ENCODE measurements around the gene NES. TPM values are rescaled to one million over a fixed set of nuclear protein-coding genes. Genes with fewer than 3 reads are reported as not detected.

Gene NES
- total RNA-seq, 4 donors from 2014 or later, result 59.9 to 65.3 (median 63.9) TPM

- DNase-seq (ENCODE audit: low spot score in 2 of 2), result no peak
- H3K27me3 ChIP-seq, result peaks cover 0 to 33% of the 10 kb centered on the region in 2 donors
- 83% methylated on average over 8 of the region's 8 CpGs for WGBS, 2 donors
- peaks cover 0 to 21% (median 0%) of the 10 kb centered on the region in 3 donors for H3K36me3 ChIP-seq
- no peak overlapping the region for H3K27ac ChIP-seq
- H3K9me3 ChIP-seq, result no peaks in the 10 kb centered on the region
- peaks cover 0 to 15% (median 9%) of the 10 kb centered on the region in 4 donors for H3K4me1 ChIP-seq
- TF ChIP-seq POLR2A (IDR thresholded peaks at IDR 0.05) (no peak), EP300 (IDR thresholded peaks at IDR 0.05) (no peak), CTCF (IDR thresholded peaks at IDR 0.05) (no peak)
- no peak overlapping the region for H3K4me3 ChIP-seq
These were observed 19.5 kb upstream of the NES start for GRCh38 chr1:156696755-156697154.

GRCh38 chr1:156694690-156694962, 17.4 kb upstream of the NES start:
- WGBS, 2 donors, result 88 to 90% methylated on average over 5 of the region's 5 CpGs
- Histone ChIP-seq H3K36me3 (peaks cover 0 to 8% (median 0%) of the 10 kb centered on the region in 3 donors), H3K9me3 (no peaks in the 10 kb centered on the region), H3K27ac (no peak overlapping the region), H3K4me3 (no peak overlapping the region), H3K27me3 (peaks cover 0 to 53% of the 10 kb centered on the region in 2 donors), H3K4me1 (peaks cover 0 to 35% (median 15%) of the 10 kb centered on the region in 4 donors)
- DNase-seq (ENCODE audit: low spot score in 2 of 2), result no peak
- TF ChIP-seq EP300 (IDR thresholded peaks at IDR 0.05), result no peak
- no peak for TF ChIP-seq POLR2A (IDR thresholded peaks at IDR 0.05)
- TF ChIP-seq CTCF (IDR thresholded peaks at IDR 0.05), result no peak

GRCh38 chr1:156693848-156694689, 16.9 kb upstream of the NES start:
- Histone ChIP-seq H3K27me3 (peaks cover 0 to 53% of the 10 kb centered on the region in 2 donors), H3K27ac (no peak overlapping the region), H3K9me3 (no peaks in the 10 kb centered on the region), H3K36me3 (peaks cover 0 to 5% (median 0%) of the 10 kb centered on the region in 3 donors), H3K4me3 (no peak overlapping the region), H3K4me1 (peaks cover 0 to 40% (median 18%) of the 10 kb centered on the region in 4 donors)
- 75 to 80% methylated on average over 12 of the region's 12 CpGs for WGBS, 2 donors
- no peak for DNase-seq (ENCODE audit: low spot score in 2 of 2)
- no peak for TF ChIP-seq EP300 (IDR thresholded peaks at IDR 0.05)
- TF ChIP-seq POLR2A (IDR thresholded peaks at IDR 0.05), result no peak
- no peak for TF ChIP-seq CTCF (IDR thresholded peaks at IDR 0.05)

GRCh38 chr1:156692925-156693847, 16.0 kb upstream of the NES start:
- Histone ChIP-seq H3K27ac (no peak overlapping the region), H3K27me3 (peaks cover 0 to 53% of the 10 kb centered on the region in 2 donors), H3K36me3 (no peaks in the 10 kb centered on the region), H3K4me3 (no peak overlapping the region), H3K9me3 (no peaks in the 10 kb centered on the region), H3K4me1 (peaks cover 0 to 41% (median 18%) of the 10 kb centered on the region in 4 donors)
- 50 to 57% methylated on average over 15 to 16 of the region's 16 CpGs for WGBS, 2 donors
- TF ChIP-seq POLR2A (IDR thresholded peaks at IDR 0.05) (no peak), CTCF (IDR thresholded peaks at IDR 0.05) (no peak), EP300 (IDR thresholded peaks at IDR 0.05) (no peak)
- no peak for DNase-seq (ENCODE audit: low spot score in 2 of 2)

All from tibial nerve (tissue), 4 donors.